Left colon (tissue), 2 donors: Measurements from ENCODE around the gene TUG1. TPM values are rescaled to one million over a fixed set of nuclear protein-coding genes. Genes with fewer than 3 reads are reported as not detected.

Experiments used
- ATAC-seq: fragments of 200-7000 bp; cut with Tn5 transposase; one replicate; pipeline ENCODE4 v1.9.1; 2020; ENCODE audit warnings: mild to moderate bottlenecking, moderate library complexity
- DNase-seq, 2 donors: peaks; one replicate each; pipeline ENCODE4 v3.0.0-alpha.2; 2020
- intact Hi-C, 2 donors: fragments of 100-400 bp; cut with DNase I in 1 of 2; cut with micrococcal nuclease in 1 of 2; formaldehyde crosslinking; loops; one replicate each; pipeline versions ENCODE4 v1.11.2 to v1.14.0; 2022; cut with DNase I, micrococcal nuclease
- total RNA-seq, 2 donors: library from RNA; stranded (reverse); fragmentation: NEBNext Ultra II Directional; extraction: Animal tissue kit (Norgen Biotek cat#: 25700); gene quantifications; one replicate each; pipeline ENCODE4 v1.2.1, GENCODE V29; 2021
- donor health status: DM: no; HTN: no; CAD: no.
- donor health status: DM: yes; HTN: yes; CAD: no.

TUG1 gene
- total RNA-seq, 2 donors from 2014 or later, result 67.4 to 72.1 TPM

GRCh38 chr22:30985561-30986208 is 16.6 kb downstream of the TUG1 start:
- DNase-seq, result no peak
- no peak for ATAC-seq
- intact Hi-C loops, result no loop called here

- ATAC-seq (no peak), DNase-seq (no peak)
- intact Hi-C loops, result no loop called here
These were observed 20.4 kb downstream of the TUG1 start for GRCh38 chr22:30989474-30989873.

GRCh38 chr22:30990690-30991089 is 21.6 kb downstream of the TUG1 start:
- DNase-seq, result no peak
- intact Hi-C loops, result no loop called here
- no peak for ATAC-seq

- ATAC-seq (no peak), DNase-seq (no peak)
- intact Hi-C loops, result no loop called here
These were observed 23.5 kb downstream of the TUG1 start for GRCh38 chr22:30992565-30992964.

- no peak for ATAC-seq
- intact Hi-C loops, result no loop called here
These were observed 25.9 kb downstream of the TUG1 start for GRCh38 chr22:30994960-30995359.

GRCh38 chr22:30996462-30996861 is 27.4 kb downstream of the TUG1 start:
- intact Hi-C loops, result no loop called here
- DNase-seq, result no peak
- no peak for ATAC-seq

More at GRCh38 chr22:30994960-30995359, 25.9 kb downstream of the TUG1 start:
- DNase-seq, result no peak

- ATAC-seq (no peak), DNase-seq (no peak)
- intact Hi-C loops, result no loop called here
These were observed 29.3 kb downstream of the TUG1 start for GRCh38 chr22:30998329-30998728.

GRCh38 chr22:31001124-31001770 is 32.2 kb downstream of the TUG1 start:
- no peak for DNase-seq
- ATAC-seq, result no peak
- intact Hi-C loops, result no loop called here

- DNase-seq, result no peak
- intact Hi-C loops, result no loop called here
- no peak for ATAC-seq
These were observed 36.5 kb downstream of the TUG1 start for GRCh38 chr22:31005535-31005934.

- ATAC-seq, result no peak
- DNase-seq, result no peak
- intact Hi-C loops, result no loop called here
These were observed 50.3 kb downstream of the TUG1 start for GRCh38 chr22:31019191-31019930.

- DNase-seq, result no peak
- intact Hi-C loops, result no loop called here
These were observed 51.3 kb downstream of the TUG1 start for GRCh38 chr22:31020334-31020733.

GRCh38 chr22:31022516-31022915 is 53.5 kb downstream of the TUG1 start:
- no peak for ATAC-seq
- intact Hi-C loops, result no loop called here
- no peak for DNase-seq

More at GRCh38 chr22:31020334-31020733, 51.3 kb downstream of the TUG1 start:
- no peak for ATAC-seq

Other genes starting within 250 kb of the TUG1 start
- gene MORC2, start 491 bp upstream of the TUG1 start, total RNA-seq, result 10 to 100 TPM; 17.7 to 21.1 TPM
- gene SMTN, start 112.1 kb downstream of the TUG1 start, total RNA-seq, result 100 to 1,000 TPM in 1 of 2 donors, 10 to 100 TPM in 1; 62.6 to 141 TPM
- 10 to 100 TPM; 24.3 to 64.4 TPM for gene SELENOM, start 138.3 kb downstream of the TUG1 start, total RNA-seq
- 10 to 100 TPM; 26.3 to 34.4 TPM for gene INPP5J, start 153.7 kb downstream of the TUG1 start, total RNA-seq
- under 1 TPM in 1 of 2 donors, not detected in 1; 0.49 TPM for gene PLA2G3, start 171.2 kb downstream of the TUG1 start, total RNA-seq
- 10 to 100 TPM; 36.6 to 40.5 TPM for gene RNF185, start 190.9 kb downstream of the TUG1 start, total RNA-seq
- gene LIMK2, start 243.0 kb downstream of the TUG1 start, total RNA-seq, result 100 to 1,000 TPM; 102 to 142 TPM